ENCODE data around the gene PRKAR1B.

Gene PRKAR1B

GRCh38 chr7:500521-501420 is 226.3 kb downstream of the PRKAR1B start:
- Histone ChIP-seq H3K27ac (ENCODE audit: extremely low read depth, low read depth, low read length) (no peak overlapping the region), H3K9me3 (ENCODE audit: control insufficient read depth, insufficient read depth, low read depth, low read length) (no peaks in the 10 kb centered on the region), H3K36me3 (ENCODE audit: control insufficient read depth in 2 of 2, insufficient read depth in 1 of 2, low read length in 2 of 2) (peaks cover 0 to 42% of the 10 kb centered on the region in 2 experiments; a peak in 2 of 3 replicates), H3K4me3 (ENCODE audit: low read depth, low read length) (no peak overlapping the region), H3K4me1 (ENCODE audit: control insufficient read depth, insufficient read depth, low read length) (no peaks in the 10 kb centered on the region)
- POLR2A ChIA-PET = no interaction called here
- TF ChIP-seq ZEB2 (tag by site-specific recombination; IDR thresholded peaks at IDR 0.05) = no peak
- no peak for TF ChIP-seq HOXA7 (CRISPR knock-in tag; IDR thresholded peaks at IDR 0.05; ENCODE audit: borderline replicate concordance)
- TF ChIP-seq ZNF426 (tag by site-specific recombination; IDR thresholded peaks at IDR 0.05) = no peak
- TF ChIP-seq ZNF146 (tag by site-specific recombination; IDR thresholded peaks at IDR 0.05) = no peak
- TF ChIP-seq HOXD13 (CRISPR knock-in tag; IDR thresholded peaks at IDR 0.05; ENCODE audit: borderline replicate concordance) = no peak
- TF ChIP-seq ZNF26 (tag by site-specific recombination; IDR thresholded peaks at IDR 0.05) = no peak
- no peak for TF ChIP-seq ZNF510 (tag by site-specific recombination; IDR thresholded peaks at IDR 0.05; ENCODE audit: insufficient replicate concordance)
- TF ChIP-seq ZNF513 (tag by site-specific recombination; IDR thresholded peaks at IDR 0.05) = no peak
- TF ChIP-seq ZNF501 (tag by site-specific recombination; IDR thresholded peaks at IDR 0.05) = no peak
- TF ChIP-seq ZNF366 (tag by site-specific recombination; conservative IDR thresholded peaks at IDR 0.05) = no peak
- TF ChIP-seq ZNF2 (tag by site-specific recombination; IDR thresholded peaks at IDR 0.05) = no peak
- TF ChIP-seq ZNF211 (tag by site-specific recombination; IDR thresholded peaks at IDR 0.05; ENCODE audit: low read depth) = no peak
- no peak for TF ChIP-seq GLIS1 (tag by site-specific recombination; IDR thresholded peaks at IDR 0.05)
- TF ChIP-seq SETDB1 (IDR thresholded peaks at IDR 0.05; ENCODE audit: insufficient read length, low read length) = no peak
- TF ChIP-seq ZNF610 (tag by site-specific recombination; IDR thresholded peaks at IDR 0.05; ENCODE audit: borderline replicate concordance) = no peak
- no peak for TF ChIP-seq CTCF (tag by site-specific recombination; IDR thresholded peaks at IDR 0.05)
- no peak for TF ChIP-seq ZNF626 (tag by site-specific recombination; IDR thresholded peaks at IDR 0.05)
- TF ChIP-seq ZNF221 (tag by site-specific recombination; IDR thresholded peaks at IDR 0.05; ENCODE audit: borderline replicate concordance) = no peak
- no peak for TF ChIP-seq ZNF473 (tag by site-specific recombination; IDR thresholded peaks at IDR 0.05)
- no peak for TF ChIP-seq ZNF830 (tag by site-specific recombination; IDR thresholded peaks at IDR 0.05; ENCODE audit: low read depth)
- CTCF ChIA-PET = no interaction called here
